Mesothelial cell of epicardium (in vitro differentiated cells): ENCODE data around the gene SDCCAG8. TPM values are rescaled to one million over a fixed set of nuclear protein-coding genes. Genes with fewer than 3 reads are reported as not detected.

ENCODE experiments used
- DNase-seq, 2 experiments: peaks; one replicate each; pipeline ENCODE4 v3.0.0; 2021; ENCODE audit warnings: low spot score in 2 of 2; ENCODE audit not compliant: unreplicated experiment in 2 of 2
- H3K27ac Mint-ChIP-seq: 2 replicates; pipeline ENCODE4 v1.8.0; 2021; ENCODE audit warnings: mixed read lengths
- H3K27me3 Mint-ChIP-seq: 2 replicates; pipeline ENCODE4 v1.8.0; 2021; ENCODE audit warnings: low read depth, mixed read lengths
- H3K36me3 Mint-ChIP-seq: 2 replicates; pipeline ENCODE4 v1.8.0; 2021; ENCODE audit warnings: mixed read lengths
- H3K4me1 Mint-ChIP-seq: 2 replicates; pipeline ENCODE4 v1.8.0; 2021; ENCODE audit warnings: mixed read lengths
- H3K4me3 Mint-ChIP-seq: 2 replicates; pipeline ENCODE4 v1.8.0; 2021; ENCODE audit warnings: mild to moderate bottlenecking, moderate library complexity, mixed read lengths
- H3K9me3 Mint-ChIP-seq: 2 replicates; pipeline ENCODE4 v1.8.0; 2021; ENCODE audit warnings: mixed read lengths
- CTCF ChIP-seq: fragments of 200-600 bp; sonication (generic); IDR thresholded peaks from one replicate; pipeline ENCODE4 v1.5.0; 2021; ENCODE audit warnings: antibody characterized with exemption; ENCODE audit not compliant: unreplicated experiment
- total RNA-seq: library from RNA; stranded (reverse); gene quantifications from 3 replicates; pipeline ENCODE4 v1.2.1, GENCODE V29; 2021

The SDCCAG8 gene
- total RNA-seq, 1 donor from 2014 or later: 37.3 TPM

GRCh38 chr1:243488459-243489157 is 232.8 kb downstream of the SDCCAG8 start:
- no peak for TF ChIP-seq CTCF
- Mint-ChIP-seq H3K4me3 (no peak overlapping the region), H3K9me3 (no peaks in the 10 kb centered on the region), H3K27ac (no peak overlapping the region), H3K4me1 (peaks cover under 1% of the 10 kb centered on the region), H3K27me3 (no peaks in the 10 kb centered on the region), H3K36me3 (peaks cover 5% of the 10 kb centered on the region)
- DNase-seq: no peak

- Mint-ChIP-seq H3K36me3 (peaks cover 6% of the 10 kb centered on the region), H3K27ac (no peak overlapping the region), H3K9me3 (no peaks in the 10 kb centered on the region), H3K4me1 (no peaks in the 10 kb centered on the region), H3K27me3 (no peaks in the 10 kb centered on the region), H3K4me3 (no peak overlapping the region)
- no peak for TF ChIP-seq CTCF
- no peak for DNase-seq
Observed at GRCh38 chr1:243489158-243489527, 233.3 kb downstream of the SDCCAG8 start.

- peaks cover 6% of the 10 kb centered on the region for H3K36me3 Mint-ChIP-seq
- no peak for DNase-seq
- no peaks in the 10 kb centered on the region for H3K4me1 Mint-ChIP-seq
- H3K27ac Mint-ChIP-seq: no peak overlapping the region
- no peaks in the 10 kb centered on the region for H3K27me3 Mint-ChIP-seq
- no peak for TF ChIP-seq CTCF
- no peaks in the 10 kb centered on the region for H3K9me3 Mint-ChIP-seq
- no peak overlapping the region for H3K4me3 Mint-ChIP-seq
Observed at GRCh38 chr1:243489681-243490546, 234.1 kb downstream of the SDCCAG8 start.

GRCh38 chr1:243490748-243491686 is 235.2 kb downstream of the SDCCAG8 start:
- Mint-ChIP-seq H3K4me3 (no peak overlapping the region), H3K4me1 (peaks cover 2% of the 10 kb centered on the region), H3K27me3 (no peaks in the 10 kb centered on the region), H3K36me3 (peaks cover 9% of the 10 kb centered on the region), H3K9me3 (no peaks in the 10 kb centered on the region), H3K27ac (no peak overlapping the region)
- DNase-seq: no peak
- TF ChIP-seq CTCF: no peak
